Activated T-helper 17 cell treated with anti-CD3 and anti-CD28 coated beads, Interleukin-2, amount 50 U/mL, for 72 hours (primary cell): ENCODE results near the gene GRM3. TPM values are rescaled to one million over a fixed set of nuclear protein-coding genes. Genes with fewer than 3 reads are reported as not detected.

Experiments used
- ATAC-seq: fragments of 150-1000 bp; cut with Tn5 transposase; replicated peaks from 2 replicates; pipeline ENCODE4 v1.10.0; 2021; ENCODE audit warnings: mild to moderate bottlenecking, moderate library complexity
- H3K27ac Mint-ChIP-seq: one replicate; pipeline ENCODE4 v1.8.0; 2022; ENCODE audit warnings: mixed read lengths
- H3K27me3 Mint-ChIP-seq: one replicate; pipeline ENCODE4 v1.8.0; 2022; ENCODE audit warnings: mixed read lengths
- H3K36me3 Mint-ChIP-seq: one replicate; pipeline ENCODE4 v1.8.0; 2022; ENCODE audit warnings: low read depth, mild to moderate bottlenecking, mixed read lengths
- H3K4me1 Mint-ChIP-seq: one replicate; pipeline ENCODE4 v1.8.0; 2022; ENCODE audit warnings: mixed read lengths
- H3K4me3 Mint-ChIP-seq: one replicate; pipeline ENCODE4 v1.8.0; 2022; ENCODE audit warnings: mild to moderate bottlenecking, mixed read lengths
- H3K9me3 Mint-ChIP-seq: one replicate; pipeline ENCODE4 v1.8.0; 2022; ENCODE audit warnings: mixed read lengths
- total RNA-seq, 2 donors: library from RNA; stranded (reverse); gene quantifications; one replicate each; pipeline ENCODE4 v1.2.3, GENCODE V29; 2022

GRM3 gene
- total RNA-seq, 2 donors from 2014 or later: not detected

GRCh38 chr7:86788948-86789347 lies 145.2 kb downstream of the GRM3 start:
- Mint-ChIP-seq H3K27me3 (peaks cover 4% of the 10 kb centered on the region), H3K4me3 (no peak overlapping the region), H3K27ac (no peak overlapping the region), H3K9me3 (no peaks in the 10 kb centered on the region), H3K4me1 (no peaks in the 10 kb centered on the region), H3K36me3 (no peaks in the 10 kb centered on the region)
- ATAC-seq: no peak

- ATAC-seq: no peak
- Mint-ChIP-seq H3K27me3 (peaks cover 4% of the 10 kb centered on the region), H3K4me3 (no peak overlapping the region), H3K9me3 (no peaks in the 10 kb centered on the region), H3K4me1 (no peaks in the 10 kb centered on the region), H3K27ac (no peak overlapping the region), H3K36me3 (no peaks in the 10 kb centered on the region)
Observed at GRCh38 chr7:86790383-86790782, 146.7 kb downstream of the GRM3 start.

- Mint-ChIP-seq H3K4me1 (no peaks in the 10 kb centered on the region), H3K4me3 (no peak overlapping the region)
- no peak for ATAC-seq
Observed at GRCh38 chr7:86792260-86792659, 148.6 kb downstream of the GRM3 start.

GRCh38 chr7:86793136-86793535 lies 149.4 kb downstream of the GRM3 start:
- Mint-ChIP-seq H3K36me3 (no peaks in the 10 kb centered on the region), H3K4me1 (no peaks in the 10 kb centered on the region), H3K27ac (no peak overlapping the region), H3K9me3 (peaks cover 9% of the 10 kb centered on the region), H3K27me3 (peaks cover 12% of the 10 kb centered on the region), H3K4me3 (no peak overlapping the region)
- ATAC-seq: no peak

More at GRCh38 chr7:86792260-86792659, 148.6 kb downstream of the GRM3 start:
- Mint-ChIP-seq H3K36me3 (no peaks in the 10 kb centered on the region), H3K9me3 (peaks cover 7% of the 10 kb centered on the region), H3K27me3 (peaks cover 10% of the 10 kb centered on the region), H3K27ac (no peak overlapping the region)

GRCh38 chr7:86814661-86815379 lies 171.1 kb downstream of the GRM3 start:
- ATAC-seq: no peak
- Mint-ChIP-seq H3K4me1 (no peaks in the 10 kb centered on the region), H3K27me3 (peaks cover 18% of the 10 kb centered on the region), H3K27ac (no peak overlapping the region), H3K4me3 (no peak overlapping the region), H3K9me3 (peaks cover 4% of the 10 kb centered on the region), H3K36me3 (no peaks in the 10 kb centered on the region)

GRCh38 chr7:86815556-86815955 lies 171.8 kb downstream of the GRM3 start:
- Mint-ChIP-seq H3K36me3 (no peaks in the 10 kb centered on the region), H3K27ac (no peak overlapping the region), H3K4me1 (no peaks in the 10 kb centered on the region), H3K27me3 (peaks cover 18% of the 10 kb centered on the region), H3K9me3 (peaks cover 4% of the 10 kb centered on the region), H3K4me3 (no peak overlapping the region)
- no peak for ATAC-seq

- ATAC-seq: no peak
- Mint-ChIP-seq H3K4me1 (no peaks in the 10 kb centered on the region), H3K9me3 (peaks cover 4% of the 10 kb centered on the region), H3K36me3 (no peaks in the 10 kb centered on the region), H3K4me3 (no peak overlapping the region), H3K27me3 (peaks cover 16% of the 10 kb centered on the region), H3K27ac (no peak overlapping the region)
Observed at GRCh38 chr7:86818903-86819302, 175.2 kb downstream of the GRM3 start.

- H3K36me3 Mint-ChIP-seq: no peaks in the 10 kb centered on the region
- H3K9me3 Mint-ChIP-seq: no peaks in the 10 kb centered on the region
- H3K4me1 Mint-ChIP-seq: no peaks in the 10 kb centered on the region
- no peak overlapping the region for H3K4me3 Mint-ChIP-seq
- no peak overlapping the region for H3K27ac Mint-ChIP-seq
- ATAC-seq: no peak
- peaks cover 5% of the 10 kb centered on the region for H3K27me3 Mint-ChIP-seq
Observed at GRCh38 chr7:86823769-86824168, 180.1 kb downstream of the GRM3 start.

- H3K27ac Mint-ChIP-seq: no peak overlapping the region
- no peak overlapping the region for H3K4me3 Mint-ChIP-seq
- ATAC-seq: no peak
- H3K27me3 Mint-ChIP-seq: peaks cover 5% of the 10 kb centered on the region
- H3K9me3 Mint-ChIP-seq: no peaks in the 10 kb centered on the region
- no peaks in the 10 kb centered on the region for H3K4me1 Mint-ChIP-seq
- no peaks in the 10 kb centered on the region for H3K36me3 Mint-ChIP-seq
Observed at GRCh38 chr7:86825264-86825663, 181.6 kb downstream of the GRM3 start.

GRCh38 chr7:86826948-86827347 lies 183.2 kb downstream of the GRM3 start:
- Mint-ChIP-seq H3K27me3 (peaks cover 5% of the 10 kb centered on the region), H3K4me1 (no peaks in the 10 kb centered on the region), H3K9me3 (no peaks in the 10 kb centered on the region), H3K36me3 (no peaks in the 10 kb centered on the region), H3K27ac (no peak overlapping the region), H3K4me3 (no peak overlapping the region)
- ATAC-seq: no peak

- Mint-ChIP-seq H3K36me3 (no peaks in the 10 kb centered on the region), H3K4me3 (no peak overlapping the region)
Observed at GRCh38 chr7:86833360-86833759, 189.7 kb downstream of the GRM3 start.

GRCh38 chr7:86837235-86837634 lies 193.5 kb downstream of the GRM3 start:
- H3K36me3 Mint-ChIP-seq: no peaks in the 10 kb centered on the region
- H3K27ac Mint-ChIP-seq: no peak overlapping the region
- no peak for ATAC-seq
- no peak overlapping the region for H3K4me3 Mint-ChIP-seq
- peaks cover 3% of the 10 kb centered on the region for H3K27me3 Mint-ChIP-seq
- H3K9me3 Mint-ChIP-seq: no peaks in the 10 kb centered on the region
- H3K4me1 Mint-ChIP-seq: no peaks in the 10 kb centered on the region

More at GRCh38 chr7:86833360-86833759, 189.7 kb downstream of the GRM3 start:
- Mint-ChIP-seq H3K27ac (no peak overlapping the region), H3K9me3 (no peaks in the 10 kb centered on the region), H3K4me1 (no peaks in the 10 kb centered on the region), H3K27me3 (no peaks in the 10 kb centered on the region)
- no peak for ATAC-seq

GRCh38 chr7:86844608-86845007 lies 200.9 kb downstream of the GRM3 start:
- ATAC-seq: peak; percentile 78
- Mint-ChIP-seq H3K9me3 (no peaks in the 10 kb centered on the region), H3K27ac (no peak overlapping the region), H3K36me3 (no peaks in the 10 kb centered on the region), H3K4me3 (no peak overlapping the region), H3K27me3 (peaks cover 3% of the 10 kb centered on the region), H3K4me1 (no peaks in the 10 kb centered on the region)

GRCh38 chr7:86846494-86847190 lies 202.9 kb downstream of the GRM3 start:
- H3K27ac Mint-ChIP-seq: no peak overlapping the region
- no peak overlapping the region for H3K4me3 Mint-ChIP-seq
- no peaks in the 10 kb centered on the region for H3K4me1 Mint-ChIP-seq
- no peaks in the 10 kb centered on the region for H3K36me3 Mint-ChIP-seq
- no peaks in the 10 kb centered on the region for H3K27me3 Mint-ChIP-seq
- H3K9me3 Mint-ChIP-seq: no peaks in the 10 kb centered on the region
- ATAC-seq: no peak

GRCh38 chr7:86848226-86848625 lies 204.5 kb downstream of the GRM3 start:
- H3K27ac Mint-ChIP-seq: no peak overlapping the region
- no peak for ATAC-seq

More at GRCh38 chr7:86848226-86848625, 204.5 kb downstream of the GRM3 start:
- Mint-ChIP-seq H3K4me1 (no peaks in the 10 kb centered on the region), H3K4me3 (no peak overlapping the region), H3K9me3 (no peaks in the 10 kb centered on the region), H3K27me3 (no peaks in the 10 kb centered on the region), H3K36me3 (no peaks in the 10 kb centered on the region)
